Natural killer cell (primary cell): ENCODE results near the gene PRRC2C. TPM values are rescaled to one million over a fixed set of nuclear protein-coding genes. Genes with fewer than 3 reads are reported as not detected.
A peak's percentile ranks its signal among the peaks of the same experiment; 100 is the strongest.
"Not testable (repeated sequence)": the region's sequence is repeated elsewhere in the genome, so short reads cannot be mapped to it uniquely, and the experiment has no call there.

Experiments
- ATAC-seq, 3 donors: fragments of 150-1000 bp in 2 of 3; fragments of 200-7000 bp in 1 of 3; cut with Tn5 transposase; 1 replicate in 1 of 3; 2 replicates in 2 of 3; pipeline ENCODE4 v1.10.0; 2021; ENCODE audit warnings: mild to moderate bottlenecking in 2 of 3, moderate library complexity in 2 of 3
- DNase-seq, 2 donors: peaks; one replicate each; pipeline versions ENCODE4 v3.0.0 to v3.0.0-alpha.2; 2013 to 2021; ENCODE audit warnings: mixed read lengths in 1 of 2
- H3K27ac ChIP-seq: one replicate; pipeline ENCODE4 v1.5.1; 2013; ENCODE audit warnings: mild to moderate bottlenecking, low read length
- H3K27me3 ChIP-seq: one replicate; pipeline ENCODE4 v1.6.1; 2013; ENCODE audit warnings: low read length; ENCODE audit not compliant: control insufficient read depth, insufficient read depth
- H3K36me3 ChIP-seq: one replicate; pipeline ENCODE4 v1.6.1; 2013; ENCODE audit warnings: low read length; ENCODE audit not compliant: control insufficient read depth, insufficient read depth
- H3K4me1 ChIP-seq: one replicate; pipeline ENCODE4 v1.6.1; 2013; ENCODE audit warnings: low read length; ENCODE audit not compliant: control insufficient read depth, insufficient read depth
- H3K4me3 ChIP-seq: one replicate; pipeline ENCODE4 v1.5.1; 2013; ENCODE audit warnings: low read length
- H3K9me3 ChIP-seq: one replicate; pipeline ENCODE4 v1.6.1; 2013; ENCODE audit warnings: low read length; ENCODE audit not compliant: control insufficient read depth, insufficient read depth
- H3K27ac Mint-ChIP-seq, 2 donors: one replicate each; pipeline ENCODE4 v1.8.0; 2022; ENCODE audit warnings: mild to moderate bottlenecking in 2 of 2, mixed read lengths in 2 of 2, moderate library complexity in 1 of 2
- H3K27me3 Mint-ChIP-seq, 2 donors: one replicate each; pipeline ENCODE4 v1.8.0; 2022; ENCODE audit warnings: low read depth in 2 of 2, mixed read lengths in 2 of 2
- H3K36me3 Mint-ChIP-seq: one replicate; pipeline ENCODE4 v1.8.0; 2022; ENCODE audit warnings: mixed read lengths
- H3K4me1 Mint-ChIP-seq, 2 donors: one replicate each; pipeline ENCODE4 v1.8.0; 2022; ENCODE audit warnings: mixed read lengths in 2 of 2
- H3K4me3 Mint-ChIP-seq: one replicate; pipeline ENCODE4 v1.8.0; 2022; ENCODE audit warnings: mild to moderate bottlenecking, moderate library complexity, mixed read lengths
- H3K9me3 Mint-ChIP-seq, 2 donors: one replicate each; pipeline ENCODE4 v1.8.0; 2022; ENCODE audit warnings: mixed read lengths in 2 of 2
- WGBS: methylation state at CpG from one replicate; pipeline ENCODE4 v1.1.7; 2013; ENCODE audit warnings: missing lambda C conversion rate; ENCODE audit not compliant: insufficient coverage; 5-methylcytosine and 5-hydroxymethylcytosine counted together
- intact Hi-C: fragments of 100-400 bp; cut with micrococcal nuclease; formaldehyde crosslinking; loops from one replicate; pipeline ENCODE4 v1.14.2; 2022
- total RNA-seq, 4 donors: library from RNA; stranded (reverse); fragments of 120-200 nt in 1 of 4; gene quantifications; one replicate each; pipeline versions ENCODE4 v1.2.3 to v1.2.4, GENCODE V29; 2013 to 2022
- TF ChIP-seq, protein P1 (sequence below): fragments of 200-600 bp; IDR thresholded peaks from one replicate; pipeline ENCODE4 v1.8.0; 2022; ENCODE audit warnings: antibody characterized with exemption

Gene PRRC2C
- total RNA-seq, 3 donors from 2014 or later (not counting 1 experiment from before 2014, with no cell fraction given): 330 to 355 (median 353) TPM

DNA sequence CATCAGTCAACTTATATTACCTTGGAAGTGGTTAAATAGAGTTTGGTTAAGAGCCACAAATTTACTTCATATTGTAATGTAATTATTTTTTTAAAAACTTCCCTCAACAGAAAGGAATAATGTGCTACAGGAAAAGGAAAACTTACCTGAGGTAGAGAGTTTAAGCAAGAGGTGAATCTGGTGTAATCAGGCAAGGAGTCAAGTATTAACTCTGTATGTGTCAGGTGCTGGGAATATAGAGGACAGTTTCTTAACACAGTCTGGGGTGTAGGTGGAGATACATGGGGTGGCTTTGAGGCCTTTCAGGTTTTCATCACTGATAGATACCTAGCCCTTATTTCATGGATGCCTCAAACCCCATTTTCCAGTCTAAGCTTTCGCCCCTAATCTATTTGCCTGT is 110.8 kb downstream of the PRRC2C start:
- no peaks in the 10 kb centered on the region for H3K27me3 Mint-ChIP-seq
- ATAC-seq: no peak

DNA sequence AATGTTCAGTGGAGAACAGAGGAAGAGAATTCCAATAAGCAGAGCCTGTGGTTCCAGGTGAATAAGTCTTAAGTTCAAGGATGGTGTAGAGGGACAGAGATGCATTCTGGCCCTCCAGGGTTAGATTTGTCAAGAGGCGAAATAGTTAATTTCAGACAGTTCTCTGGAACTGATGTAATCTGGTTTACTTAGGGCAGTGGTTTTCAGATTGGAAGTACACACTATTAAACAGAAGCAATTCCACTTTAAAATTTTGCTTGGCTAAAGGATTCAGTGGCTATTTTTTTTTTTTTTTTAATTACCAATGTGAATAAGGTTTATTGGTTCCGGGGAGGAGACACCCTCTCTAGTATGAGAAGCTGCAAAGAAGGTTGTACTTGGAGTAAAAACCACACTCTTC is 111.4 kb downstream of the PRRC2C start:
- Histone ChIP-seq H3K36me3 (peaks cover 15% of the 10 kb centered on the region), H3K27ac (no peak overlapping the region), H3K4me3 (no peak overlapping the region), H3K27me3 (no peaks in the 10 kb centered on the region), H3K4me1 (no peaks in the 10 kb centered on the region), H3K9me3 (no peaks in the 10 kb centered on the region)
- ATAC-seq (no peak), DNase-seq (no peak)
- H3K27me3 Mint-ChIP-seq: no peaks in the 10 kb centered on the region
- WGBS: 100% methylated on average over 1 of the region's 2 CpGs
- intact Hi-C loops: no loop called here
- H3K4me1 Mint-ChIP-seq: peaks cover 6 to 15% of the 10 kb centered on the region in 2 donors
- H3K4me3 Mint-ChIP-seq: no peak overlapping the region
- TF ChIP-seq, protein P1, sequence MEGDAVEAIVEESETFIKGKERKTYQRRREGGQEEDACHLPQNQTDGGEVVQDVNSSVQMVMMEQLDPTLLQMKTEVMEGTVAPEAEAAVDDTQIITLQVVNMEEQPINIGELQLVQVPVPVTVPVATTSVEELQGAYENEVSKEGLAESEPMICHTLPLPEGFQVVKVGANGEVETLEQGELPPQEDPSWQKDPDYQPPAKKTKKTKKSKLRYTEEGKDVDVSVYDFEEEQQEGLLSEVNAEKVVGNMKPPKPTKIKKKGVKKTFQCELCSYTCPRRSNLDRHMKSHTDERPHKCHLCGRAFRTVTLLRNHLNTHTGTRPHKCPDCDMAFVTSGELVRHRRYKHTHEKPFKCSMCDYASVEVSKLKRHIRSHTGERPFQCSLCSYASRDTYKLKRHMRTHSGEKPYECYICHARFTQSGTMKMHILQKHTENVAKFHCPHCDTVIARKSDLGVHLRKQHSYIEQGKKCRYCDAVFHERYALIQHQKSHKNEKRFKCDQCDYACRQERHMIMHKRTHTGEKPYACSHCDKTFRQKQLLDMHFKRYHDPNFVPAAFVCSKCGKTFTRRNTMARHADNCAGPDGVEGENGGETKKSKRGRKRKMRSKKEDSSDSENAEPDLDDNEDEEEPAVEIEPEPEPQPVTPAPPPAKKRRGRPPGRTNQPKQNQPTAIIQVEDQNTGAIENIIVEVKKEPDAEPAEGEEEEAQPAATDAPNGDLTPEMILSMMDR: no peak
- peaks cover 10% of the 10 kb centered on the region for H3K36me3 Mint-ChIP-seq
- no peaks in the 10 kb centered on the region for H3K9me3 Mint-ChIP-seq
- H3K27ac Mint-ChIP-seq: peak overlapping the region; percentile 46 to 76

More for the DNA sequence above, 110.8 kb downstream of the PRRC2C start:
- Histone ChIP-seq H3K9me3 (no peaks in the 10 kb centered on the region), H3K4me1 (no peaks in the 10 kb centered on the region), H3K27ac (no peak overlapping the region), H3K36me3 (peaks cover 18% of the 10 kb centered on the region), H3K4me3 (no peak overlapping the region), H3K27me3 (no peaks in the 10 kb centered on the region)
- H3K4me3 Mint-ChIP-seq: no peak overlapping the region
- TF ChIP-seq, protein P1: no peak
- intact Hi-C loops: no loop called here
- no peaks in the 10 kb centered on the region for H3K9me3 Mint-ChIP-seq
- peaks cover 2 to 11% of the 10 kb centered on the region in 2 donors for H3K4me1 Mint-ChIP-seq
- H3K36me3 Mint-ChIP-seq: peaks cover 15% of the 10 kb centered on the region
- WGBS: 100% methylated on average over 1 of the region's 1 CpG
- H3K27ac Mint-ChIP-seq: peak overlapping the region; percentile 46 to 76
- no peak for DNase-seq

DNA sequence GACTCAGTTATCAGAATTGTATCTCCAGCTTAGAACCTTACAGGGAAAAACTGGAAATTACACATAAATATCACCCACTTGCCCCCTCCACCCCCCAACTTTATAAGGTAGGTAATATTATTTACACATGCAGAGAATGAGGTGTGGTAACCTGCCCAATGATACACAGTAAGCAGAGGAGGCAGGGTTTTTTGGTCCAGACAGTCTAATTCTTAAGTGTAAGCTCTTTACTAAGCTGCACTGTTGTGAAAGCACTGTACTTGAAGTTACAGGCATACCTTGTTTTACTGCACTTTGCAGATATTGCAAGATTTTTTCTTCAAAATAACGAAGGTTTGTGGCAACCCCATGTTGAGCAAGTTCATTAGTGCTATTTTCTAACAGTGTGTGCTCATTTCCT is 111.9 kb downstream of the PRRC2C start:
- no peaks in the 10 kb centered on the region for H3K27me3 Mint-ChIP-seq
- 52% methylated on average over 1 of the region's 1 CpG for WGBS
- H3K4me1 Mint-ChIP-seq: peaks cover 6 to 15% of the 10 kb centered on the region in 2 donors
- Histone ChIP-seq H3K9me3 (no peaks in the 10 kb centered on the region), H3K4me3 (no peak overlapping the region), H3K27ac (no peak overlapping the region), H3K36me3 (peaks cover 10% of the 10 kb centered on the region), H3K4me1 (no peaks in the 10 kb centered on the region), H3K27me3 (no peaks in the 10 kb centered on the region)
- H3K27ac Mint-ChIP-seq: peak overlapping the region; percentile 46 to 76
- no peaks in the 10 kb centered on the region for H3K9me3 Mint-ChIP-seq
- intact Hi-C loops: no loop called here
- H3K4me3 Mint-ChIP-seq: no peak overlapping the region
- peaks cover 8% of the 10 kb centered on the region for H3K36me3 Mint-ChIP-seq
- ATAC-seq (no peak), DNase-seq (no peak)
- TF ChIP-seq, protein P1: no peak

DNA sequence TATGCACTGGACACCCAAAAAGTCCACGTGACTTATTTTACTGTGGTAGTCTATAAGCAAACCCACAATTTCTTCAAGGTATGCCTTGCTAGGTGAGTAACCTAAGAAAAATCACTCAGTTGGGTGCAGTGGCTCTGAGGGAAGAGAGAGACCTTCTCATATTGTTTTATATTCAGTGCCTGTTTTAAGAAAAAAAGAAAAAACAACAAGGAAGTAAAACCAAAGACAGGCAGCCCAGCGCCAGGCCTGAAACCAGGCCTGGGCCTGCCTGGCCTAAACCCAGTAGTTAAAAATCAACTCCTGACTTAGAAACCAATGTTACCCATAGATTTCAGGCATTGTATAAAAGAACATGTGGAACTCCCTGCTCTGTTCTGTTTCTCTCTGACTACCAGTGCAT is 115.0 kb downstream of the PRRC2C start:
- H3K4me3 ChIP-seq, H3K36me3 Mint-ChIP-seq, H3K4me1 ChIP-seq, H3K27ac Mint-ChIP-seq, DNase-seq, H3K4me3 Mint-ChIP-seq, H3K27ac ChIP-seq, H3K27me3 Mint-ChIP-seq, ATAC-seq, H3K36me3 ChIP-seq, H3K27me3 ChIP-seq, H3K9me3 Mint-ChIP-seq, H3K9me3 ChIP-seq, intact Hi-C loops: not testable (repeated sequence)
- H3K4me1 Mint-ChIP-seq: peaks cover 6 to 15% of the 10 kb centered on the region in 2 donors
- 96% methylated on average over 2 of the region's 2 CpGs for WGBS
